Naive thymus-derived CD8-positive, alpha-beta T cell (primary cell): Measurements from ENCODE around the gene SEMA3D. TPM values are rescaled to one million over a fixed set of nuclear protein-coding genes. Genes with fewer than 3 reads are reported as not detected.
A peak's percentile ranks its signal among the peaks of the same experiment; 100 is the strongest.
"Not testable (repeated sequence)": the region's sequence is repeated elsewhere in the genome, so short reads cannot be mapped to it uniquely, and the experiment has no call there.

Experiments
- ATAC-seq, 2 donors: fragments of 150-1000 bp; cut with Tn5 transposase in 1 of 2; sonication (Bioruptor Pico), chemical (Tn5 transposase) in 1 of 2; 1 replicate in 1 of 2; 2 replicates in 1 of 2; pipeline ENCODE4 v1.10.0; 2021; ENCODE audit warnings: mild to moderate bottlenecking in 2 of 2, moderate library complexity in 2 of 2
- POLR2A ChIA-PET: fragments of 350-600 bp; sonication (Branson Sonifier 250); formaldehyde crosslinking; loops from one replicate; lab custom pipeline; 2021; ENCODE audit warnings: antibody characterized with exemption; lab: Charles Lee
- DNase-seq, 10 donors: peaks; one replicate each; pipeline versions ENCODE4 v3.0.0 to v3.0.0-alpha.2; 2020 to 2022
- H3K27ac Mint-ChIP-seq, 10 donors: one replicate each; pipeline ENCODE4 v1.8.0; 2020 to 2022; ENCODE audit warnings: mild to moderate bottlenecking in 10 of 10, mixed read lengths in 10 of 10, moderate library complexity in 4 of 10, inconsistent platforms in 1 of 10
- H3K27me3 Mint-ChIP-seq, 5 donors: one replicate each; pipeline ENCODE4 v1.8.0; 2021 to 2022; ENCODE audit warnings: mixed read lengths in 5 of 5
- H3K36me3 Mint-ChIP-seq, 3 donors: one replicate each; pipeline ENCODE4 v1.8.0; 2020 to 2022; ENCODE audit warnings: mixed read lengths in 3 of 3, mild to moderate bottlenecking in 2 of 3, inconsistent platforms in 1 of 3
- H3K4me1 Mint-ChIP-seq, 4 donors: one replicate each; pipeline ENCODE4 v1.8.0; 2021 to 2022; ENCODE audit warnings: mixed read lengths in 4 of 4
- H3K4me3 Mint-ChIP-seq, 10 donors: one replicate each; pipeline ENCODE4 v1.8.0; 2020 to 2022; ENCODE audit warnings: mild to moderate bottlenecking in 10 of 10, mixed read lengths in 10 of 10, moderate library complexity in 6 of 10, inconsistent platforms in 1 of 10
- H3K9me3 Mint-ChIP-seq, 9 donors: one replicate each; pipeline ENCODE4 v1.8.0; 2020 to 2022; ENCODE audit warnings: mixed read lengths in 9 of 9, mild to moderate bottlenecking in 3 of 9, inconsistent platforms in 1 of 9, moderate library complexity in 1 of 9
- polyA plus RNA-seq, 3 donors: library from polyadenylated mRNA; unstranded; fragments of 300-500 nt; fragmentation: Illumina TruSeq; gene quantifications; one replicate each; pipeline ENCODE4 v1.2.3, GENCODE V29; 2021
- total RNA-seq, 8 experiments: library from RNA in 2 of 8; stranded (reverse) in 2 of 8; gene quantifications; one replicate each; pipeline ENCODE4 v1.2.3 and lab custom pipeline; 2021 to 2026

SEMA3D gene
- total and polyA plus RNA-seq, 5 experiments from 2014 or later: not detected

GRCh38 chr7:85006754-85007153 is 180.1 kb downstream of the SEMA3D start:
- Mint-ChIP-seq H3K27ac (no peak overlapping the region), H3K27me3 (peaks cover 0 to 12% (median 2%) of the 10 kb centered on the region in 5 donors), H3K4me1 (no peaks in the 10 kb centered on the region), H3K9me3 (no peaks in the 10 kb centered on the region), H3K36me3 (no peaks in the 10 kb centered on the region), H3K4me3 (no peak overlapping the region)
- POLR2A ChIA-PET: no interaction called here
- DNase-seq (no peak), ATAC-seq (no peak)

DNA sequence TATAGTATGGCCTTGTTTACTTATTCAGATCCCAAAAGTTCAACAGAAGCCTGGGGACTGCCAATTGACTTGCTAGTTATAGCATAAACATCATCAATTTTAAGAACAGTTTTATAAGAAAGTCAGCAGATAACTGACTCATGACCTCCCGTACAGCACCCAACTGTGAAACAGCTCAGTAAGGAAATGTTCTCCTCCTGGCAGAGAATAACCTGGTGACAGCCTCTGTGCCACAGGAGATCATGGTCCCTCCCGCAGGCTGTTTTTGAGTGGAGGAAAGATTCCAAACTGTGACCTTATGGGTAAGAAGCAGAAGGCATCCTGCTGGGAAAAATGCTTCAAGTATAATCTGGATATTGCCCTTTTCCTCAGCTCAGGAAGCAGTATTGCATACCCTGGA is 182.5 kb downstream of the SEMA3D start:
- POLR2A ChIA-PET: no interaction called here
- ATAC-seq: no peak
- Mint-ChIP-seq H3K4me1 (no peaks in the 10 kb centered on the region), H3K27me3 (peaks cover 0 to 13% (median 2%) of the 10 kb centered on the region in 5 donors), H3K36me3 (no peaks in the 10 kb centered on the region), H3K27ac (peak overlapping the region in 1 of 10 donors; percentile 3), H3K9me3 (no peaks in the 10 kb centered on the region), H3K4me3 (no peak overlapping the region)
- DNase-seq: no peak

- Mint-ChIP-seq H3K27me3 (peaks cover 0 to 15% (median 2%) of the 10 kb centered on the region in 5 donors), H3K36me3 (no peaks in the 10 kb centered on the region), H3K4me3 (no peak overlapping the region), H3K4me1 (no peaks in the 10 kb centered on the region), H3K27ac (no peak overlapping the region), H3K9me3 (no peaks in the 10 kb centered on the region)
- DNase-seq (no peak), ATAC-seq (no peak)
- POLR2A ChIA-PET: no interaction called here
Observed at GRCh38 chr7:85001495-85002345, 185.1 kb downstream of the SEMA3D start.

DNA sequence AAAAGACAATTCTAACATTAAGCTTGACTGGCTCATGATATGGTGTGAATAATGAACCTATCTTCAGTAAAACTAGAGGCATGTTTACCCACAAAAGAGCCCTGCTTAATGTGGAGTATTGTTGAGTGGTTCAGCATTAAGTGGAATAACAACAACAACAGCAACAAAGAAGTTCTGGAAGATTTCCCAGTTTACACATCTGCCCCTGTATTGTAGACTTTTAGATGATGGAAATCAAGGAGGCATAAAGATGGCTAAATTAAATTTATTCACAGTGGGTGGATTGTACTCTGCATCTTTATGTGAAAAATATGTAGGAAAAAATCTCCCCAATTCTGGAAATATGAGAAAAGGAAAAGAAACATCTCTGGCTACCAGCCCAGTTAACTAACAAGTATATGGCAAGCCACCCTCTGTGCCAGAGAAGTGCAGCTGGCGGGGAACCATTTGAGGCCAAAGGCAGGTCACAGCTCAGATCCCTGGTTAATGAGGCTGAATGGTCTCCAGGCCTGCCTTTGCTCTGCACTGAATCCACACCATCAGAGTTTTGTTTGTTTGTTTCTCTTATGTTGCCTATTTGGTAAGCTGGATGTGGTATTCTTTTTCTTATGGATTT is 186.0 kb downstream of the SEMA3D start:
- POLR2A ChIA-PET: no interaction called here
- no peak for DNase-seq
- Mint-ChIP-seq H3K27ac (no peak overlapping the region), H3K27me3 (peaks cover 0 to 15% (median 2%) of the 10 kb centered on the region in 5 donors), H3K9me3 (no peaks in the 10 kb centered on the region), H3K36me3 (no peaks in the 10 kb centered on the region), H3K4me3 (no peak overlapping the region), H3K4me1 (no peaks in the 10 kb centered on the region)
- no peak for ATAC-seq

- H3K27ac Mint-ChIP-seq: no peak overlapping the region
- peaks cover 0 to 15% (median 2%) of the 10 kb centered on the region in 5 donors for H3K27me3 Mint-ChIP-seq
- POLR2A ChIA-PET: no interaction called here
- H3K4me3 Mint-ChIP-seq: no peak overlapping the region
- ATAC-seq (no peak), DNase-seq (no peak)
- H3K4me1 Mint-ChIP-seq: no peaks in the 10 kb centered on the region
- no peaks in the 10 kb centered on the region for H3K9me3 Mint-ChIP-seq
- no peaks in the 10 kb centered on the region for H3K36me3 Mint-ChIP-seq
Observed at GRCh38 chr7:84999450-84999849, 187.4 kb downstream of the SEMA3D start.

DNA sequence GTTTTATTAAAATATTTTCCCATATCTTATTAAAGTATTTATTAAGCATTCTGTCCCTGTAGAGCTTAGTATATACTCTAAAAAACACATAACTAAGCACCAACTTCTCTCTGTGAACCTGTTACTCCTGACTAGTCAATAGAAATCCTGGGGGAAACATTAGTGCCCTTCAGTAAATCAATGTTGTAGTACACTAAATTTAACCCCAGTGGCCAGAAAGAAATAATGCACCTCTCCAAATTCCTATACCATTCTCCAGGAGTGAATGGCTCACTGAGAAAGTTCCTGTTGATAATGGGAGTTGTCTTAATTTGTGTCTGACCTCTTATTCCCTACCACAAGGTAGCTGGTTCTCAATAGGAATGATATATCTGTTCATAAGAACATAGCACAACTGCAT is 188.2 kb downstream of the SEMA3D start:
- no peak for ATAC-seq
- no peaks in the 10 kb centered on the region for H3K36me3 Mint-ChIP-seq
- DNase-seq: no peak
- H3K4me3 Mint-ChIP-seq: no peak overlapping the region
- H3K27ac Mint-ChIP-seq: no peak overlapping the region
- POLR2A ChIA-PET: no interaction called here
- H3K27me3 Mint-ChIP-seq: peaks cover 0 to 15% (median 3%) of the 10 kb centered on the region in 5 donors
- H3K4me1 Mint-ChIP-seq: no peaks in the 10 kb centered on the region
- H3K9me3 Mint-ChIP-seq: no peaks in the 10 kb centered on the region

DNA sequence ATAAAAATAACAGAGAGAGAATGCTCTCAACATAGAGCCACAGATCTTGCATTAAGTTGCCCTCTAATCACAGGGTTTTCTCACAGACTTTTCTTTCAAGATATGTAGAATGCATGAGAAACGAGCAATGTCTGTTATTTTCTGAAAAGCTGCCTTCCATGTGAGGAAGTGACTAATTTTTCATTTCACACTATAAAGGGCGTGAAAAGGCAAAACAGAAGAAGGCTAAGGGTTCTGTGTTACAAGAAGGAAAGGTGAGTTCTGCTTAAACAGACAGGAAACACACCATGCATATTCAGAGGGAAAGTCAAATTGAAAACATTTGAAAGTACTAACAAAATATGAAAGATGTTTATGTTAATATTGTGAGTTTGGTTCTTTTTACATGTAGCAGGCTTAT is 189.2 kb downstream of the SEMA3D start:
- H3K4me1 Mint-ChIP-seq: no peaks in the 10 kb centered on the region
- ATAC-seq: no peak

DNA sequence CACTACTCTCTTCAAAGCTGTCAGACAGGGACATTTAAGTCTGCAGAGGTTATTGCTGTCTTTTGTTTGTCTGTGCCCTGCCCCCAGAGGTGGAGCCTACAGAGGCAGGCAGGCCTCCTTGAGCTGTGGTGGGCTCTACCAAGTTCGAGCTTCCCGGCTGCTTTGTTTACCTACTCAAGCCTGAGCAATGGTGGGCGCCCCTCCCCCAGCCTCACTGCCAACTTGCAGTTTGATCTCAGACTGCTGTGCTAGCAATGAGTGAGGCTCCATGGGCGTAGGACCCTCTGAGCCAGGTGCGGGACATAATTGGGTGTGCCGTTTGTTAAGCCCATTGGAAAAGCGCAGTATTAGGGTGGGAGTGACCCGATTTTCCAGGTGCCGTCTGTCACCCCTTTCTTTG is 193.9 kb downstream of the SEMA3D start:
- DNase-seq, H3K9me3 Mint-ChIP-seq, H3K27me3 Mint-ChIP-seq, ATAC-seq, H3K4me1 Mint-ChIP-seq, POLR2A ChIA-PET, H3K4me3 Mint-ChIP-seq, H3K27ac Mint-ChIP-seq, H3K36me3 Mint-ChIP-seq: not testable (repeated sequence)

More for the DNA sequence above, 189.2 kb downstream of the SEMA3D start:
- Mint-ChIP-seq H3K9me3 (no peaks in the 10 kb centered on the region), H3K27ac (no peak overlapping the region), H3K4me3 (no peak overlapping the region), H3K27me3 (peaks cover 0 to 10% (median 3%) of the 10 kb centered on the region in 5 donors), H3K36me3 (no peaks in the 10 kb centered on the region)
- DNase-seq: no peak
- POLR2A ChIA-PET: no interaction called here

- Mint-ChIP-seq H3K9me3 (peaks cover 0 to 2% (median 0%) of the 10 kb centered on the region in 9 donors), H3K4me3 (no peak overlapping the region), H3K4me1 (no peaks in the 10 kb centered on the region), H3K36me3 (no peaks in the 10 kb centered on the region), H3K27ac (no peak overlapping the region), H3K27me3 (peaks cover 0 to 19% (median 5%) of the 10 kb centered on the region in 5 donors)
- ATAC-seq (no peak), DNase-seq (no peak)
- POLR2A ChIA-PET: no interaction called here
Observed at GRCh38 chr7:84985073-84985784, 201.6 kb downstream of the SEMA3D start.

DNA sequence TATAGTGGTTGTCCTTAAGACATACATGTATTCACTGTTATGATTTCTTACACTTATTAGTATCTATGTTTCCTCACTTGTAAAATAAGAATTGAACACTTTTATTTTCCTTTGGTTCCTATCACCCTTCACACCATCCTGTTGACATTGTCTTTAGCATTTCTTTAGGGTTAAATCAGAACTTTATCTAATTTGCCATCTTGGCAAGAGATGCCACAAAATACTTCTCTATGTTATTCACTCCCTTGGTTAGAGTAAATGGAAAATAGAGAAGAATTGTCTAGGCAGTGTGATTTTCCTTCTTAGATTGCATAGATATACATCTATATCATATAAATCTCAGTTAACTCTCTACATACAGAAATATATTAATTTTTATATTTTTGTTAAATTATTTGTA is 204.7 kb downstream of the SEMA3D start:
- H3K27ac Mint-ChIP-seq: no peak overlapping the region
- DNase-seq (no peak), ATAC-seq (no peak)
- POLR2A ChIA-PET: no interaction called here
- peaks cover 0 to 4% (median 0%) of the 10 kb centered on the region in 9 donors for H3K9me3 Mint-ChIP-seq
- peaks cover 0 to 24% (median 5%) of the 10 kb centered on the region in 5 donors for H3K27me3 Mint-ChIP-seq
- H3K4me3 Mint-ChIP-seq: no peak overlapping the region
- no peaks in the 10 kb centered on the region for H3K36me3 Mint-ChIP-seq
- H3K4me1 Mint-ChIP-seq: no peaks in the 10 kb centered on the region

DNA sequence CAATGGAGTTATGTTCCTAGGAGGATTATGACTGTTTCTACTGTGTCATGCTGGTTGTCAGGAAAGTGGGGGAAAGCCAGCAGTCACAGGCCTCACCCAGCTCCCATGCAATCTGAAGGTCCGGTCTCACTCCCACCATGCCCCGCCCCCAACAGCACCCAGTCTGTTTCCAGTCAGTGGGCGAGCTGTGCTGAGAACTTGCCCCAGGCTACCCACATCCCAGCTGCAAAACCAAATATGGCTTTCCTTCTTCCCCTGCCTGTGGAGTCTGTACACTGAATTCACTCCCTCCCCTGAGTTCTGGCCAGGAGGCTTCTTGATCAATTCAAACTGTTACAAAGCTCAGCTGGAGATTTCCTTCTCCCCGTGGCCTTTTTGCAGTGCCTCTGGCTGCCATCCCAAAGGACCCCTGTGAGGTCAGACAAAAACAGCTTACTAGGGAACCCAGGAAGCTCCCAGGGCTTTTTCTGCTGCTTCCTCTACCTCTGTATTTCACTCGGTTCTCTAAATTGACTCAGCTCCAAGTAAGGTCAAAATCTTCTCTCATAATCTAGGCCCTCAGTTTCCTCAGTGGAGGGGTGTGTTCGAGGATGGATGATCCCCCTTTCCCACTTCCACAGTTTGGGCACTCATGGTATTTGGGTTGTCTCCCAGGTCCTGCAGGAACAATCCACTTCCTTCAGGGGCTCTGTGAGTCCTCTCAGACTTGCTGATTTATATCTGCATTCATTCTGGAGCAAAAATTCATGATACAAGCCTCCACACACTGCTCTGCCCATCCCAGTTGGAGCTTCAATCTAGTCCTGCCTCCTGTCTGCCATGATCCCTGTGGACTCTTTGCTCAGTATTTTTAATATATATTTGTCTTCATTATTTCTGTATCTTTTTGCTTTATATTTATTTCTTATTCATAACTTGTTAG is 205.5 kb downstream of the SEMA3D start:
- Mint-ChIP-seq H3K4me3 (no peak overlapping the region), H3K27me3 (peaks cover 0 to 24% (median 5%) of the 10 kb centered on the region in 5 donors), H3K9me3 (peaks cover 0 to 4% (median 0%) of the 10 kb centered on the region in 9 donors), H3K27ac (no peak overlapping the region), H3K4me1 (no peaks in the 10 kb centered on the region), H3K36me3 (no peaks in the 10 kb centered on the region)
- DNase-seq: no peak
- POLR2A ChIA-PET: no interaction called here
- no peak for ATAC-seq

DNA sequence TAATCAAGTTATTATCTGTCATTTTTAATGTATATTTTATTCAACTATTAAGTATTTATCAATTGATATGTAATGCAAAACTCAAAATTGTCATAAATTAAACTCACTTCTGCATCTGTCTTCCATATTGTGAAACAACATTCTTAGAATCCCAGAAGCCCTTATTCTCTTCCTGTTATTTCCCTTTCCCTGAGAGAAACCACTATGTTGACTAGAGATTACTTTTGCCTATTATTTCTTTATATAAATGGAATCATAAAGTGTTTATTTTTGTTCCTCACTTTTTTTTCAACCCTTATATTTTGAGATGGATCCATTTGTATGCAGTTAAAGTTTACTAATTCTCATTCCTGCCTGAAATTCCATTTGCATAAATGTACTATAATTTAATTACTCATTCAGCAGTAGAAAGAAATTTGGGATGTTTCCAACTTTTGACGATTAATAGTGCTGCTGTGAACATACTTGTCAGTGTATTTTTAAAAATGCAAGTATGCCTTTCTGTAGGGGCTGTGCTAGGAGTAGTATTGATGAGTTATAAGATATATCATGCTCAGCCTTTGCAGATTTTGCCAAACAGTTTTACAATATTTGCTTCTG is 211.2 kb downstream of the SEMA3D start:
- Mint-ChIP-seq H3K4me1 (no peaks in the 10 kb centered on the region), H3K4me3 (no peak overlapping the region), H3K9me3 (peaks cover 0 to 6% (median 0%) of the 10 kb centered on the region in 9 donors), H3K36me3 (no peaks in the 10 kb centered on the region), H3K27ac (no peak overlapping the region), H3K27me3 (peaks cover 0 to 12% (median 0%) of the 10 kb centered on the region in 5 donors)
- DNase-seq (no peak), ATAC-seq (no peak)
- POLR2A ChIA-PET: no interaction called here
